Body of pancreas (tissue), 4 donors: Measurements from ENCODE around the gene NCAPD3. TPM values are rescaled to one million over a fixed set of nuclear protein-coding genes. Genes with fewer than 3 reads are reported as not detected.

Experiments
- ATAC-seq: fragments of 150-250 bp; one replicate; pipeline ENCODE4 v1.9.1; 2016
- DNase-seq, 4 donors: peaks; one replicate each; pipeline ENCODE4 v3.0.0-alpha.2; 2019
- H3K27ac ChIP-seq, 4 donors: fragments of 200-600 bp; sonication (generic); 1 replicate in 3 of 4; 2 replicates in 1 of 4; pipeline versions ENCODE4 v1.5.1 to v1.6.1; 2016 to 2019; ENCODE audit warnings: mild to moderate bottlenecking in 1 of 4, mixed read lengths in 1 of 4, moderate library complexity in 1 of 4
- H3K27me3 ChIP-seq, 2 donors: fragments of 200-600 bp; sonication (generic); one replicate each; pipeline ENCODE4 v1.6.0; 2016; ENCODE audit warnings: mild to moderate bottlenecking in 1 of 2
- H3K36me3 ChIP-seq, 2 donors: fragments of 200-600 bp; sonication (generic); replicated peaks in 1 of 2; 2 replicates each; pipeline ENCODE4 v1.5.1; 2016; ENCODE audit warnings: low read depth in 2 of 2; ENCODE audit not compliant: insufficient read depth in 1 of 2
- H3K4me1 ChIP-seq: fragments of 200-600 bp; sonication (generic); one replicate; pipeline ENCODE4 v1.6.0; 2016
- H3K4me3 ChIP-seq, 2 donors: fragments of 200-600 bp; sonication (generic); 1 replicate in 1 of 2; 2 replicates in 1 of 2; pipeline ENCODE4 v1.5.1; 2016 to 2019
- H3K9me3 ChIP-seq, 3 donors: fragments of 200-600 bp; sonication (generic); 1 replicate in 2 of 3; 2 replicates in 1 of 3; pipeline ENCODE4 v1.5.1; 2016
- CTCF ChIP-seq, 7 experiments: fragments of 450-650 bp in 4 of 7; fragments of 200-600 bp in 3 of 7; sonication (generic) in 3 of 7; IDR thresholded peaks; one replicate each; pipeline ENCODE4 v1.5.1; 2016 to 2019; ENCODE audit warnings: antibody characterized with exemption in 7 of 7
- POLR2A ChIP-seq, 3 donors: fragments of 450-650 bp; IDR thresholded peaks; one replicate each; pipeline ENCODE4 v1.6.1; 2016; ENCODE audit warnings: antibody characterized with exemption in 3 of 3, mild to moderate bottlenecking in 2 of 3
- WGBS, 2 donors: methylation state at CpG; one replicate each; pipeline ENCODE4 v1.1.5; 2017; 5-methylcytosine and 5-hydroxymethylcytosine counted together
- intact Hi-C: fragments of 100-400 bp; cut with DNase I; formaldehyde crosslinking; loops from one replicate; pipeline ENCODE4 v1.15.1; 2023
- total RNA-seq, 2 donors: library from RNA; depleted of rRNA; stranded (reverse); fragments of >200 nt; gene quantifications; one replicate each; pipeline ENCODE4 v1.1.0, GENCODE V29; 2016

Gene NCAPD3
- total RNA-seq, 2 donors from 2014 or later, result 4.7 to 10.9 TPM

- Histone ChIP-seq H3K4me1 (no peaks in the 10 kb centered on the region), H3K27me3 (no peaks in the 10 kb centered on the region), H3K4me3 (no peak overlapping the region), H3K27ac (no peak overlapping the region), H3K36me3 (peaks cover 0 to 4% of the 10 kb centered on the region in 2 donors), H3K9me3 (no peaks in the 10 kb centered on the region)
- ATAC-seq (no peak), DNase-seq (no peak)
- TF ChIP-seq CTCF (IDR thresholded peaks at IDR 0.05) (no peak), POLR2A (IDR thresholded peaks at IDR 0.05) (no peak)
- intact Hi-C loops, result no loop called here
- WGBS, 2 donors, result 93 to 94% methylated on average over 30 of the region's 30 CpGs
These were observed 70.4 kb downstream of the NCAPD3 start for GRCh38 chr11:134153147-134153905.

GRCh38 chr11:134152696-134153095, 71.1 kb downstream of the NCAPD3 start:
- 53 to 70% methylated on average over 6 to 9 of the region's 9 CpGs for WGBS, 2 donors
- no peaks in the 10 kb centered on the region for H3K9me3 ChIP-seq
- no peaks in the 10 kb centered on the region for H3K27me3 ChIP-seq
- peaks cover 0 to 4% of the 10 kb centered on the region in 2 donors for H3K36me3 ChIP-seq
- DNase-seq (peak in 1 of 4 donors; percentile 17), ATAC-seq (no peak)
- intact Hi-C loops, result no loop called here
- H3K4me1 ChIP-seq, result no peaks in the 10 kb centered on the region
- H3K27ac ChIP-seq, result no peak overlapping the region
- no peak overlapping the region for H3K4me3 ChIP-seq
- TF ChIP-seq POLR2A (IDR thresholded peaks at IDR 0.05), result no peak
- TF ChIP-seq CTCF (IDR thresholded peaks at IDR 0.05), result no peak

GRCh38 chr11:134151083-134151747, 72.6 kb downstream of the NCAPD3 start:
- 88 to 93% methylated on average over 10 of the region's 10 CpGs for WGBS, 2 donors
- no peaks in the 10 kb centered on the region for H3K9me3 ChIP-seq
- intact Hi-C loops, result no loop called here
- no peaks in the 10 kb centered on the region for H3K27me3 ChIP-seq
- no peak overlapping the region for H3K4me3 ChIP-seq
- TF ChIP-seq CTCF (IDR thresholded peaks at IDR 0.05), result no peak
- H3K36me3 ChIP-seq, result peaks cover 0 to 3% of the 10 kb centered on the region in 2 donors
- H3K4me1 ChIP-seq, result peaks cover 1% of the 10 kb centered on the region
- DNase-seq (no peak), ATAC-seq (no peak)
- no peak overlapping the region for H3K27ac ChIP-seq

GRCh38 chr11:134150195-134150903, 73.4 kb downstream of the NCAPD3 start:
- H3K4me1 ChIP-seq, result peaks cover 9% of the 10 kb centered on the region
- H3K9me3 ChIP-seq, result no peaks in the 10 kb centered on the region
- TF ChIP-seq CTCF (IDR thresholded peaks at IDR 0.05) (no peak), POLR2A (IDR thresholded peaks at IDR 0.05) (no peak)
- intact Hi-C loops, result no loop called here
- no peak overlapping the region for H3K4me3 ChIP-seq
- 87 to 93% methylated on average over 12 of the region's 12 CpGs for WGBS, 2 donors
- DNase-seq (no peak), ATAC-seq (no peak)
- no peak overlapping the region for H3K27ac ChIP-seq
- no peaks in the 10 kb centered on the region for H3K27me3 ChIP-seq
- H3K36me3 ChIP-seq, result peaks cover 0 to 2% of the 10 kb centered on the region in 2 donors
